ENCODE data around the gene DLD. TPM values are rescaled to one million over a fixed set of nuclear protein-coding genes. Genes with fewer than 3 reads are reported as not detected.
A peak's percentile ranks its signal among the peaks of the same experiment; 100 is the strongest.
"Not testable (repeated sequence)": the region's sequence is repeated elsewhere in the genome, so short reads cannot be mapped to it uniquely, and the experiment has no call there.

DLD gene, protein sequence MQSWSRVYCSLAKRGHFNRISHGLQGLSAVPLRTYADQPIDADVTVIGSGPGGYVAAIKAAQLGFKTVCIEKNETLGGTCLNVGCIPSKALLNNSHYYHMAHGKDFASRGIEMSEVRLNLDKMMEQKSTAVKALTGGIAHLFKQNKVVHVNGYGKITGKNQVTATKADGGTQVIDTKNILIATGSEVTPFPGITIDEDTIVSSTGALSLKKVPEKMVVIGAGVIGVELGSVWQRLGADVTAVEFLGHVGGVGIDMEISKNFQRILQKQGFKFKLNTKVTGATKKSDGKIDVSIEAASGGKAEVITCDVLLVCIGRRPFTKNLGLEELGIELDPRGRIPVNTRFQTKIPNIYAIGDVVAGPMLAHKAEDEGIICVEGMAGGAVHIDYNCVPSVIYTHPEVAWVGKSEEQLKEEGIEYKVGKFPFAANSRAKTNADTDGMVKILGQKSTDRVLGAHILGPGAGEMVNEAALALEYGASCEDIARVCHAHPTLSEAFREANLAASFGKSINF
- 10 to 100 TPM; 60.4 to 60.9 TPM for total RNA-seq
- long read RNA-seq, donor 1, transcript DLD-201 (14 exons, 3,755 nt), result major isoform, 43 of 56 reads
- long read RNA-seq, donor 1, partial matches to known transcripts, result 6 of 56 reads
- long read RNA-seq, donor 1, other reads (novel, unspliced or antisense), result 7 of 56 reads
- long read RNA-seq, donor 2, transcript DLD-201 (14 exons, 3,755 nt), result major isoform, 176 of 200 reads
- long read RNA-seq, donor 2, partial matches to known transcripts, result 13 of 200 reads
- long read RNA-seq, donor 2, other reads (novel, unspliced or antisense), result 11 of 200 reads

DNA sequence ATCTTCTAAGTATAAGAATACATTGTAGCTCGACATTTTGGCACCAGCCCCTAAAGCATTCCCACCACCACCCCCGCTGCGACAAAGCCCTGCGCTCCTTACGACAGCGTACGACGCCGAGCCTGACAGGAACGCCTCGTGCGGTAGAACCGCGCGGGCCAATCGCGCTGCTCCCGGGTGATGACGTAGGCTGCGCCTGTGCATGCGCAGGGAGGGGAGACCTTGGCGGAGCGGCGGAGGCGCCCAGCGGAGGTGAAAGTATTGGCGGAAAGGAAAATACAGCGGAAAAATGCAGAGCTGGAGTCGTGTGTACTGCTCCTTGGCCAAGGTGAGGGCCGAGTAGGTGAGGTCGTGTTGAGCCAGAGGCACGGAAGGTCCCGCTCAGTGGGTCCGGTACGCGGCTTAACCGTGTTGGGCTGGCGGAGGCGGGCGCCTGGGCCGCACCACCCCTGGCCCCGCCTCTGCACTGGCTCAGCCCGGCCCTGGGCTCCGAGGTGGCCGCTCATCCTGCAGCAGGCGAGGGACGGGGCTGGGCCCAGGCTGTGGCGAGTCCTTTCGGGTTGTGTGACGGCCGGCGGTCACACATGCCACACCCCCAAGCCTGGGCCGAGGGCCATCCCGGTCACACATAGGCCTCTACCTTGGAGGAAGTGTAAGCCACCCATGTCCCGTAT is at the start of gene DLD:
Gene DLD (plus strand): TSS at position 222 of the 674 bp plus-strand sequence. CDS start 68 bp downstream, at position 290.
- peak; percentile 99 for DNase-seq (ENCODE audit: low spot score)
- intact Hi-C loops (cut with DNase I), result no loop called here

DNA sequence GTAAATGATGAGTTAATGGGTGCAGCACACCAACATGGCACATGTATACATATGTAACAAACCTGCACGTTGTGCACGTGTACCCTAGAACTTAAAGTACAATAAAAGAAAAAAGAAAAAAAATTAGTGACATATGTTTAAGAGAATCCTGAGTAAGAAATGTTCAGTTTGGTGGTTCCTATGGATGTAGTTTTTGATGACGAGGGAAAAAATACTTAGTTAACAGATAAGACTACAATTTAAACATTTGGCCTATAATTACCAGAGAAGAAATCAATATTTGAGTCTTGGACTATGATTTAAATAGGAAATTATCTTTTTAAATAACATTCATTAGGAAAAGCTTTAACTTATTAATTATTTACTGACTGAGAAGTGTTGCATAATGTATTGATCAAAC is 48.8 kb upstream of the DLD start:
- intact Hi-C loops (cut with DNase I), result no loop called here
- DNase-seq (ENCODE audit: low spot score), result no peak

DNA sequence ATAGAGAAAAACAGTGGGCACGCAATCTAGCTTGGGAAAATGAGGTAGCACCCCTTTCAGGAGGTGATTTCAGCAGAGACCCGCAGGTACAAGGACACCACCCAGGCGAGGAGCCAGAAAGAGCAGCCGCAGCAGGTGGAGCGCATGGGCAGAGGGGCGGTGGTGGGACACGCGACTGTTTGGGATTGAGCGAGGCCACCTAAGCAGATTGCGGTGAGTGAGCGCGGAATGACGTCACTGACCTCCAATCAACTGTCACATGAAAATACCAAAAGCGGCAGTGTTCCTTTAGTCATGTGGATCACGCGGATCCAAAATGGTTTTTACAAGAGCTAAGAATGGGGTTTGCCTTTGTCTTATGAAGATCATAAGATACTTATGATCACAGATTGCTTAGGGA is 47.8 kb upstream of the DLD start:
- no peak for DNase-seq (ENCODE audit: low spot score)
- intact Hi-C loops (cut with DNase I), result no loop called here

DNA sequence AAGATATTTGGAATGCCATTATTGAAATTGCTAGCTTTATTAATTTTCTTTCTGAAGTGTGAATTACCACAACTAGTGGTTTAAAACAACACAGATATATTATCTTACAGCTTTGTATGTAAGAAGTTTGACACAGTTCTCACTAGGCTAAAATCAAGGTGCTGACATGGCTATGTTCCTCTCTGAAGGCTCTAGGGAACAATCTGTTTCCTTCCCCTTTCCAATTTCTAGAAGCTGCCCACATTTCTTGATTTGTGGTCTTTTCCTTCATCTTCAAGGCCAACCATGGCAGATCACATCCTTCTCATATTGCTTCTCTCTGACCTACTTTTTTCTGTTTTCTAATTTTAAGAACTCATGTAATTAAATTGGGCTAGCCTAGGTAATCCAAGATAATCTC is 44.7 kb upstream of the DLD start:
- intact Hi-C loops (cut with DNase I), result no loop called here
- no peak for DNase-seq (ENCODE audit: low spot score)

DNA sequence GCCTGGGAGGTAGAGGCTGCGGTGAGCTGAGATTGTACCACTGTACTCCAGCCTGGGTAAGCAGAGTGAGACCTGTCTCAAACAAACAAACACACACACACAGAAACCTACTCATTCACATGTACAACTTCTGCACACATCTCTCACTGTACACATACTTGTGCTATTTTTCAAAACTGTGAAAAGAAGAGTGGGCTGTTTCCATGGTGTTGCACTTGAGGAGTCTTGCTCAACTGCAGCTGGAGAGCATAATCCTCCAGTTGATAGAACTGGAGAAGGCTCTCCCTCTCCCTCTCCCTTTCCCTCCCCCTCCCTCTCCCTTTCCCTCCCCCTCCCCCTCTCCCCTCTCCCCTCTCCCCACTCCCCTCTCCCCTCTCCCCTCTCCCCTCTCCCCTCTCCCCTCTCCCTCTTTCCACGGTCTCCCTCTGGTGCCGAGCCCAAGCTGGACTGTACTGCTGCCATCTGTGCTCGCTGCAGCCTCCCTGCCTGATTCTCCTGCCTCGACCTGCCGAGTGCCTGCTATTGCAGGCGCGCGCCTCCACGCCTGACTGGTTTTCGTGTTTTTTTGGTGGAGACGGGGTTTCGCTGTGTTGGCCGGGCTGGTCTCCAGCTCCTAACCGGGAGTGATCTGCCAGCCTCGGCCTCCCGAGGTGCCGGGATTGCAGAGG is 43.7 kb upstream of the DLD start:
- DNase-seq (ENCODE audit: low spot score), result no peak
- intact Hi-C loops (cut with DNase I), result no loop called here

DNA sequence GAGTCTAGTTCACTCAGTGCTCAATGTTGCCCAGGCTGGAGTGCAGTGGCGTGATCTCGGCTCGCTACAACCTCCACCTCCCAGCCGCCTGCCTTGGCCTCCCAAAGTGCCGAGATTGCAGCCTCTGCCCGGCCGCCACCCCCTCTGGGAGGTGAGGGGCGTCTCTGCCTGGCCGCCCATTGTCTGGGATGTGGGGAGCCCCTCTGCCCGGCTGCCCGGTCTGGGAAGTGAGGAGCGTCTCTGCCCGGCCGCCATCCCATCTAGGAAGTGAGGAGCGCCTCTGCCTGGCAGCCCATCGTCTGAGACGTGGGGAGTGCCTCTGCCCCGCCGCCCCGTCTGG is 43.2 kb upstream of the DLD start:
- DNase-seq (ENCODE audit: low spot score); intact Hi-C loops (cut with DNase I): not testable (repeated sequence)

DNA sequence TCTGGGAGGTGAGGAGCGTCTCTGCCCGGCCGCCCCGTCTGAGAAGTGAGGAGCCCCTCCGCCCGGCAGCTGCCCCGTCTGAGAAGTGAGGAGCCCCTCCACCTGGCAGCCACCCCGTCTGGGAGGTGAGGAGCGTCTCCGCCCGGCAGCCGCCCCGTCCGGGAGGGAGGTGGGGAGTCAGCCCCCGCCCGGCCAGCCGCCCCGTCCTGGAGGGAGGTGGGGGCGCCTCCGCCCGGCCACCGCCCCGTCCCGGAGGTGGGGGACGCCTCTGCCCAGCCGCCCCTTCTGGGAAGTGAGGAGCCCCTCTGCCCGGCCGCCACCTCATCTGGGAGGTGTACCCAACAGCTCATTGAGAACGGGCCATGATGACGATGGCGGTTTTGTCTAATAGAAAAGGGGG is 42.8 kb upstream of the DLD start:
- intact Hi-C loops (cut with DNase I); DNase-seq (ENCODE audit: low spot score): not testable (repeated sequence)

DNA sequence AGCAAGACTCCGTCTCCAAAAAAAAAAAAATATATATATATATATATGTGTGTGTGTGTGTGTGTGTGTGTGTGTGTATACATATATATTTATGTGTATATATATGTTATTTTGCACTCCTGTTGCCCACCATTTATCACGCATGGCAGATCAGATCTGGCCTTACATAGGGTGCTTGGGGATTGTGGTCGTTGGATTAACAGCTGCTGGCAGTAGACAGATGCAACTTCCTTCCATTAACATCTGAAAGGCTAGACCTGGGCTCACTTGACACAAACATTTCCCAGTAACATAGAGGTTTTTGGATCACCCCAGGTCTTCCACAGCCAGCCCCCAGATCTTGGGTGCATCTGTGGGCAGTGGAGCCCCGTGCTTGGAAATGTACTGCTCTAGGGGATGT is 40.8 kb upstream of the DLD start:
- intact Hi-C loops (cut with DNase I), result no loop called here
- no peak for DNase-seq (ENCODE audit: low spot score)

DNA sequence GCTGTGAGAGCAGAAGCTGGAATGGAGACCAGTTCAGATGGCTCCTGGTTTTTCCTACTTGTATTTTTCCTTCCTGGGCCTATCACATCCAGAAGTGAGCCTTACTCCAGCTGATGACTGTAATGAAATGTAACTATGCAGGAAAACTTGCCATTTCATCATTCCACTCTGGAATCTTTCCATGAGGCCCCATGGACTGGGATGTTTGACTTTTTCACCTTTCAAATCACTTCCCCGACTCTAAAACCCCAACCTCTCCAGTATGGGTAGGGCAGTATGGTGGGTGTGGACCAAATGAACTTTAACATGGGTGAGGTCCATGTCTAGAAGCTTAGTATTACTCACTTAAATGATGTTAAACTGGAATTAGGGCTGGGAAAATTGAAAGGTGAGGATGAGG is 40.3 kb upstream of the DLD start:
- no peak for DNase-seq (ENCODE audit: low spot score)
- intact Hi-C loops (cut with DNase I), result no loop called here

DNA sequence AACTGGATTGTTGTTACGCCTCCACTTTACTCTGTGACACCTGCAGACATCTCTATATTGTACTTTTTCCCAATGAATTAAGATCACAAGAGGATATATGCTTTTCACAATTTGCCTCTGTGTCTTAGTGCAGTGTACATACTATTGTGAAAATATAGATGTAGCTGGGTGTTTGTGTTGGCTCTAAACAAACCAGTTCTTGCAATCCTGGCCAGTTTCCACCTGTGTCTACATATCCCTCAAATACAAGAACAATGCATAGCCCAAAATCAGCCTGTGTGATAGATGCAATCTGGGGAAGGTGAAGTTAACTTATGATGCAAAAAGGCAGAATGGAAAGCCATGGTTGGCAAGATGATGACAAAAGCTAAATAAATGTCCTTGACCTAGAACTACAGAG is 36.5 kb upstream of the DLD start:
- intact Hi-C loops (cut with DNase I), result no loop called here
- DNase-seq (ENCODE audit: low spot score), result no peak

DNA sequence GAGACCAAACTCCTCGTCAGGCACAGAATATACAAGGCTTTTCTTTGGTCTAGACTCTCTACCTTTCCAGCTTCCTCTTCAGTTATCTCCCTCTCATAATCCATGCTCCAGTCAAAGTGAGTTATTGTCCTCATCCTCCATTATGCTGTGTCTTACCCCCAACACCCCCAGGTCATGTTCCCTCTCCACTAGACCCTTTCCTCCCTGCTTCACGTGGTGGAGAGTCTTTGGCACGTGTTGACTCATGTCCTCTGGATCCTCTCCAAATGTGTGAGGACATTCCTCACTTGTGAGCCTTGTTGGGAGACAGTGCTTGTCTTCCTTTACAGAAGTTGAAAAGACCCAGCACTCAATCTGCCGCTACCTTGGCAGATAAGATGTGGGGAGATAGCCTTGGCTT is 36.0 kb upstream of the DLD start:
- DNase-seq (ENCODE audit: low spot score), result no peak
- intact Hi-C loops (cut with DNase I), result no loop called here

DNA sequence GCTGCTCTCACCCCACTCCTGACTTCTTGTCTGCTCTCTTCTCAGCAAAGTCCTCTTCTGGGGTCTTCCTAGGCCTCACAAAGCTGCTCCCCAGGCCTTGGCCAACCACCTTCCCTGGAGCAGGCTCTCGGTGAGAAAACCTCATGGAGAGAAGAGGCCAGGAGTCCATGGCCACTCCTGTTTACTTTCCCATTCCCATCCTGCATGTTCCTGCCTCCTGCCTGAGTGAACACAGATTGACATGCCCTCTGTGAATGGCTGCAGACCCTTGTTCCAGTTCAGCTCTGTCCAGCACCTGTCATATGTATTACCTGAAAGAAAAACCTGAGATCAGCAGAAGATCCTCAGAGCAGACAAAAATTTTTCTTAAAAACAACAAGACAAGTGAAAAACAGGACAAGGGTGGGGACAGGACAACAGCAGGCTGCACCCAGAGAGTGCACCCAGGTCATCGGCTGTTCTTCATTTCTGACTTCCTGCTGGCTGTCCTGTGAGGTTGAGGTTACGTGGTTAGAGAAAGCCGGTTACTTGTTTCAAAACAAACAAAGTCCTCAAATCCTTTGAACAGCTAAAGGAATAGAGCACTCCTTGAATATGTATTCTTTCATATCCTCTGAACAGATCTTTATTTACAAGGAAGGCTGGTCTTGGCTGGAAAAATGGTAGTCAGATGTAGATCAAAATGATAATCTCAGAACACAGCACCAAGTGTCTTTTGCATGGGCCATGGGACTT is 34.0 kb upstream of the DLD start:
- DNase-seq (ENCODE audit: low spot score), result no peak
- intact Hi-C loops (cut with DNase I), result no loop called here

DNA sequence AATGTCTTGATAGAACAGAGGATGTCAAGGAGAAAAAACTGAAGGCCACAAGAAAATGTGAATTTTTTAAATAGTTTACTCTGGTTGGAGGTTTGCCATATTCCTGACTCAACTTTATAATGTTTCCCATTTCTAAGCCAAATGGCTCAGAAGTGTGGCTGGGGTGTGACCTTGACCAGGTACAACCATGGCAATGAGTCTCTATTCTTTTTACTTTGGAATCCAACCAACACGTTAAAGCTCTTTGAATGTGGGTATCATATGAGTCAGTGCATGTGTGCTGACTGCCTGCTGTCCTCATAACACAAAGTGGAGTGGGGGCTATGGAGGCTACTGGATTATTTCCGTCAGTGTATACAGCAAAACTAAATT is 33.5 kb upstream of the DLD start:
- DNase-seq (ENCODE audit: low spot score), result no peak
- intact Hi-C loops (cut with DNase I), result no loop called here

DNA sequence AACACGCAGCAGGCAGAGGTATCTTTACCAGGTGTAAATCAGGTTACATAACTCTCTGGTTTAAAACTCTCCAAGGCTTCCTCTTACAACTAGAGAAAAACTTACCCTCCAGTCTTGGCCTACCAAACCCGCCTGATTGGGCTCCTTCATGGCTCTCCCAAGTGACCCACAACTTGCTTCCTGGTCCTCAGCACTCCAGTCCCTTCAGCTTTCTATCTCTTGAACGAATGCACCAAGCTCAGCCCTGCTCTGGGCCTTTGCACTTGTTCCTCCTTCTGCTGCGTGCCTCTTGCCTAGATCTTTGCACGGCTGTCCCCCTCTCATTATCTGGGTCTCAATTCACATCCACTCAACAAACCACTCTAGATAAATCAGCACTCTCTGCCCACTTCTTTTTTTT is 32.7 kb upstream of the DLD start:
- DNase-seq (ENCODE audit: low spot score), result no peak
- intact Hi-C loops (cut with DNase I), result no loop called here

DNA sequence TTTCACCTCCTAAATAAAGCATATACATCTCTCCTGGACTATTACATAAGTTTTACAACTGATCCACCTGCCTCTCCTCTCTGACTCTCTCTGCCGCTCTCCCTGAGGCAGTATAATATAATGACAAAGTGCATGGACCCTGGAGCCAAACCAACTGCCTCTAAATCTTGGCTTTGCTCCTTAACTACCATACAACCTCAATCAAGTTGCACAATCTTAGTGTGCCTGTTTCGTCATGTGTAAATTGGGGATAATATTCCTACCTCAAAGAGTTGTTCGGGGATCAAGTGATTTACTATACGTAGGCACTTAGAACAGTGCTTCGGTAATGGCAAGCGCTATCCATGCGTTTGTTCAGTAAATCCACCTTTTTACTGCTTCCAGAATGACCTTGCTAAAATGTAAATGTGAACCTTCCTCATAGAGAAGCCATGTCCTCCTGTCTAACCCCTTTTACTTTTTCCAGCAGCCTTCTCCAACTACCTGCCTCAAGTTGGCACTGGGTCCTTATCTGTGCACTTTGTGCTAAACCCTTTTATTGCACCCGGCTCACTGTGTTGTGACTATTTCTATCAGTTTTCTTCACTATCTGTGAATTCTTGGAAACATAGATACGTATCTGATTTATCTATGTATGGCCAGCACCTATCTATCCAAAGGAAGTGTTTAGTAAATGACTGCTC is 30.6 kb upstream of the DLD start:
- intact Hi-C loops (cut with DNase I), result no loop called here
- DNase-seq (ENCODE audit: low spot score), result no peak

DNA sequence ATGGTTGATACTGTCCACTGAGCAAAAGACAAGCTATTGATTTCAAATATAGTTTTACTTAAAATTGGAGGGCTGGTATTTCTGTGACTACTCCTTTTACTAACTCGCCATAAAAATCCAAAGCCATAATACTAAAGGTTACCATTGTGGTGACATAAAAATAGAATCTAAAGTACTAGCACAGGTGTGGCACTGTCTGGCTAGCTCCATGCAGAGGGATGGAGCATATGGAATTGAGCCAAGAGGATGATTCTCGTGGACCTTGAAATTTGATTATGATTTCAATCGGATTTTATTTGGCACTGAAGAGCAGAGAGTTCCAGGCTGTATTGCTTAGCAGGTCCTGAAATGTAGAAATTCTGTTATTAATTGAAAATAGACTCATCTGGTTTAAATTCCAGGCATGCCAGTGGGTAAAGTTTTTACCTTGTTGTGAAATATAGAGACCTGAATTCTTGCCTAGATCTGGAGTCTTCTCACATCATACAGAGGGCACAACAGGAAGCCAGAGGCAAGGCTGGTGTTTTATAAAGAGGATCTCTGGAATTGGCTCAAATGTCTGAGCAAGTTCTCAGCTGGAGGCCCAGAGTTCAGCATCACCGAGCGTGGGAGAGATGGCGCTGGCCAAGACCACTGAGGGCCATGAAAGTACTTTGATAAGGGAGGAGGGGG is 29.9 kb upstream of the DLD start:
- no peak for DNase-seq (ENCODE audit: low spot score)
- intact Hi-C loops (cut with DNase I), result no loop called here

DNA sequence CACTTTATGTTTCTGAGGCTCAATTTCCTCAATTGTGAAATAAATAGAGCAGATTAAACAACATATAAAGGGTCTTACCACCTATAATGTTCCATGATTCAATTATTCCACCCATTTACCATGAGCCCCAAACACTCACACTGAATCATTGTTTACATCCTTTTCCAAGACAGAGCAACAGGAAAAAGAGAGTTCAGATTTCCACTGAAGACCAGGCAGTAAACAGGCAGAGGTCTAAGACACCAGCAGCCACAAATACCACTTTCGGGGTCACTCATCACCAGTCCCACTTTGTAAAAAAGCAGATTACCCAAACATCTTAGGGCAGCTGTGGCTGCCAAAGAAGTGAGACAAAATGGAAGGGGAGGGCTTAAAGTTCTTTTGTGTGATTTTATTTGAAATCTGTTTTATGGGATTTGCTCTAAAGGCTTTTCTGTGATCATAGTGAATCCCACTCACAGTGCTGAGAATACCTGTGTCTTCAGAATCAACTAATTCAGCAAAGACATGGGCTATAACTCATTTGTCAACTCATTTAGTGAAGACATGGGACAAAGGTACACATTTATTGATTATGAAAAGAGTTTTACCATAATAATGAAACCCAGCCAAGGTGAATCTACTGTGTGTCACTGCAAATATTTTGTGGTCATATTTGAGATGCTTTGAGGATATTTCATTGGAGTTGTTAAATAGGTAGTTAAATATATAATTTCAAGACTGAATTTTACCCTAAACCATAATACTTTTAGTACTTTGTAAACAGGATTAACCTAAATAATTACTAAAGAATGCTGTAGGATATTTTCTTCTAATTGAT is 24.8 kb upstream of the DLD start:
- intact Hi-C loops (cut with DNase I), result no loop called here
- DNase-seq (ENCODE audit: low spot score), result no peak
